ENCODE data around the gene NUMA1.

Gene NUMA1

DNA sequence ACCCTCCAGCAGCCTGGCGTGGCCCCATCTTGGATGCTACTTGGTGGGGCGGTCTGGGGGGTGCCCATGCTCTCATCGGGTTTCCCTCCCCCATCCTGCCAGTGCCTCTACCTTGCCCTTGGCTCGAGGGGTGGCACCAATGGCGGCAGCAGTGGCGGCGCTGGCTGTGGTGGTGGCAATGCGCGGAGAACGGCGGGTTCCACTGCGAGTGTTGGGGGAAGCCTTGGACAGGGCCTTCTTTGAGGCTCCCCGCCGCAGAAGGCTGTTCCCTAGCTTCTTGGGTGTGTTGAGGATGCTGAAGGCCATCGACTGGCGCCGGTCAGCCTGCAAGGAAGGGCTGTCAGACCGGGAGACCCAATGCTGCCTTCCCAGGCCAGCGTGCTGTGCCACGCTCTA is 76.6 kb downstream of the NUMA1 start:
- no peaks in the 10 kb centered on the region for H3K9me3 ChIP-seq (ENCODE audit: control extremely low read depth in 1 of 5, control insufficient read depth in 4 of 5, insufficient read depth in 2 of 5, low read depth in 1 of 5, low read length in 4 of 5)
- POLR2A ChIA-PET, result no interaction called here
- WGBS (ENCODE audit: insufficient coverage), result 95% methylated on average over 18 of the region's 20 CpGs
- DNase-seq, result no peak
- H3K27ac ChIP-seq (ENCODE audit: insufficient read depth in 1 of 2, low read depth in 1 of 2, low read length in 2 of 2, poor library complexity in 1 of 2, severe bottlenecking in 2 of 2), result no peak overlapping the region
- no peaks in the 10 kb centered on the region for H3K27me3 ChIP-seq (replicated peaks in 2 of 5; ENCODE audit: control insufficient read depth in 4 of 5, insufficient read depth in 5 of 5, low read length in 4 of 5)
- H3K4me1 ChIP-seq (ENCODE audit: control extremely low read depth in 1 of 4, control insufficient read depth in 4 of 4, insufficient read depth in 4 of 4, low read length in 3 of 4), result peaks cover 0 to 9% (median 9%) of the 10 kb centered on the region in 4 experiments
- CTCF ChIA-PET, result interaction anchor here (13.3 kb wide), 1 partner anchor 13 kb away, joined by 110 read pairs; no protein-coding TSS in a partner anchor
- H3K36me3 ChIP-seq (ENCODE audit: control insufficient read depth in 4 of 4, insufficient read depth in 4 of 4, low read length in 3 of 4), result peaks cover 21 to 83% (median 72%) of the 10 kb centered on the region in 4 experiments
- no peak overlapping the region for H3K4me3 ChIP-seq (ENCODE audit: control insufficient read depth in 1 of 7, extremely low read depth in 1 of 7, insufficient read depth in 4 of 7, low read depth in 2 of 7, low read length in 6 of 7)

DNA sequence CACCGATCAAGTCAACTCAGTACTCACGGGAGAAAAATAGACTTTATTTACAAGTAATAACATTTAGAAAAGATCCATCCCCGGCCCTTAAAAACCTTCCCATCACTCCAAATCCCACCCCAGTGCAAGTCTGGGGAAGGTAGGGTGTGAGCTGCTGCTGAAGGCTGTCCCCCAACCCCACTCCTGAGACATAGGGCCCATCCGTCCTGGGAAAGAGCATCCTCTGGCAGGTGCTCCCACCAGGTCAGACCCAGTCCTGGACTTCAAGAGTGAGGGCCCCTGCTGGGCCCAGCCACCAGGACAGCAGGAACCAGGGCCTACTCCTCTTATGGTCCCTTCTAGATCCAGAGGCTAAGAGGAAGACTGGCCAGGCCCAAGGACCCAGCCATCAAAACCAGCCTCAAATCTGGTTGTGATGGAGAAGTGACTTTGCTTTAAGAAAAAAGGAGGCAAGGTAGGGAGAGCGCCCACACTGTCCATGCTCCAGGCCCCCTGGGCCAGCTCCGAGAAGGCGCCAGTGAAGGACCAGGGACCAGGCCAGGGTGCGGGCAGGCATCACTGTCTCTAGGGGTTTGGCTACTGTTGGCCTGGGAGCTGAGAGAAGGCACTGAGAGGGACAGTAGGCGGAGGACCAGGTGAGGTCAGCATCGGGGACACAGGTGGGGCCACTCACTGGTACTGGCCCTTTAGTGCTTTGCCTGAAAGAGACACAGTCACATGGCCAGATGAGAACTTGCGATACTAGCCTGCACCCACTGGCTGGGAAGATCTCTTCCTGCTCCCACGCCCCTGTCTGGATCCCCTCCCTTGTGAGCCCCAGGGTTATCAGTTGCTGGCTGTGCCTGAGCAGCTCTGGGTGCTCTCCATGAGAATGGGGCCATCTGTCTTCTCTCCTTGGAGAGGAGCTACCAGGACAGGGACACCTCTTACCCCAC is 77.2 kb downstream of the NUMA1 start:
- ChIA-PET POLR2A (interaction anchor here (0.6 kb wide), 1 partner anchor 184 kb away, joined by 4 read pairs; no protein-coding TSS in a partner anchor), CTCF (interaction anchor here (1.3 to 13.3 kb wide), 2 partner anchors 14 to 20 kb away, joined by 4 to 110 read pairs; no protein-coding TSS in a partner anchor)
- 95% methylated on average over 8 of the region's 12 CpGs for WGBS (ENCODE audit: insufficient coverage)
- no peak for DNase-seq
- no peak overlapping the region for H3K4me3 ChIP-seq (ENCODE audit: control insufficient read depth in 1 of 7, extremely low read depth in 1 of 7, insufficient read depth in 4 of 7, low read depth in 2 of 7, low read length in 6 of 7)
- H3K27me3 ChIP-seq (replicated peaks in 2 of 5; ENCODE audit: control insufficient read depth in 4 of 5, insufficient read depth in 5 of 5, low read length in 4 of 5), result no peaks in the 10 kb centered on the region
- peaks cover 18 to 77% (median 66%) of the 10 kb centered on the region in 4 experiments for H3K36me3 ChIP-seq (ENCODE audit: control insufficient read depth in 4 of 4, insufficient read depth in 4 of 4, low read length in 3 of 4)
- H3K27ac ChIP-seq (ENCODE audit: insufficient read depth in 1 of 2, low read depth in 1 of 2, low read length in 2 of 2, poor library complexity in 1 of 2, severe bottlenecking in 2 of 2), result no peak overlapping the region
- peaks cover 0 to 15% (median 14%) of the 10 kb centered on the region in 4 experiments for H3K4me1 ChIP-seq (ENCODE audit: control extremely low read depth in 1 of 4, control insufficient read depth in 4 of 4, insufficient read depth in 4 of 4, low read length in 3 of 4)
- H3K9me3 ChIP-seq (ENCODE audit: control extremely low read depth in 1 of 5, control insufficient read depth in 4 of 5, insufficient read depth in 2 of 5, low read depth in 1 of 5, low read length in 4 of 5), result no peaks in the 10 kb centered on the region

DNA sequence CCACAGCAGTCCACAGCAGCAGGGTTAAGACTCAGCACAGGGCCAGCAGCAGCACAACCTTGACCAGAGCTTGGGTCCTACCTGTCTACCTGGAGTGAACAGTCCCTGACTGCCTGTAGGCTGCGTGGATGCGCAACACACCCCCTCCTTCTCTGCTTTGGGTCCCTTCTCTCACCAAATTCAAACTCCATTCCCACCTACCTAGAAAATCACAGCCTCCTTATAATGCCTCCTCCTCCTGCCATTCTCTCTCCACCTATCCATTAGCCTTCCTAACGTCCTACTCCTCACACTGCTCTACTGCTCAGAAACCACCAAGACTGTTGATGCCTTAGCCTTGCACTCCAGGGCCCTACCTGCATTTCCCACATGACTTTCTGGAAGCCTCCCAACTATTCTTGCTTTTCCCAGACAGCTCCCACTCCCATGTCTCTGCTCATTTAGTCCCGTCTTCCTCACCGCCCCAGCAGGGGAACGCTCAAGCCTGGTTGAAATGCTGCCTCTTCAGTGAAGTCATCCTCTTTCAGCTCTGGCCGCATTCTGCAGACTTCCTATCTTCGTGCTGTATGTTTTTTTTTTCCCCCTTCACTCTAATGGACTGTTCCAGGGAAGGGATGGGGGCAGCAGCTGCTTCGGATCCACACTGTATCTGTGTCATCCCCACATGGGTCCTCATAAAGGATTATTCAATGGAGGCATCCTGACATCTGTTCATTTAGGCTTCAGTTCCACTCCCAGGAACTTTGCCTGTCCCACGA is 78.3 kb downstream of the NUMA1 start:
- peaks cover 0 to 18% (median 14%) of the 10 kb centered on the region in 4 experiments for H3K4me1 ChIP-seq (ENCODE audit: control extremely low read depth in 1 of 4, control insufficient read depth in 4 of 4, insufficient read depth in 4 of 4, low read length in 3 of 4)
- no peak overlapping the region for H3K4me3 ChIP-seq (ENCODE audit: control insufficient read depth in 1 of 7, extremely low read depth in 1 of 7, insufficient read depth in 4 of 7, low read depth in 2 of 7, low read length in 6 of 7)
- CTCF ChIA-PET, result interaction anchor here (1.3 to 13.3 kb wide), 3 partner anchors 15 to 24 kb away, joined by 4 to 110 read pairs (median 21); no protein-coding TSS in a partner anchor
- WGBS (ENCODE audit: insufficient coverage), result 85% methylated on average over 8 of the region's 10 CpGs
- H3K27me3 ChIP-seq (replicated peaks in 2 of 5; ENCODE audit: control insufficient read depth in 4 of 5, insufficient read depth in 5 of 5, low read length in 4 of 5), result no peaks in the 10 kb centered on the region
- DNase-seq, result no peak
- no peaks in the 10 kb centered on the region for H3K9me3 ChIP-seq (ENCODE audit: control extremely low read depth in 1 of 5, control insufficient read depth in 4 of 5, insufficient read depth in 2 of 5, low read depth in 1 of 5, low read length in 4 of 5)
- peaks cover 13 to 68% (median 57%) of the 10 kb centered on the region in 4 experiments for H3K36me3 ChIP-seq (ENCODE audit: control insufficient read depth in 4 of 4, insufficient read depth in 4 of 4, low read length in 3 of 4)
- H3K27ac ChIP-seq (ENCODE audit: insufficient read depth in 1 of 2, low read depth in 1 of 2, low read length in 2 of 2, poor library complexity in 1 of 2, severe bottlenecking in 2 of 2), result no peak overlapping the region
- POLR2A ChIA-PET, result interaction anchor here (0.6 kb wide), 1 partner anchor 186 kb away, joined by 4 read pairs; no protein-coding TSS in a partner anchor

DNA sequence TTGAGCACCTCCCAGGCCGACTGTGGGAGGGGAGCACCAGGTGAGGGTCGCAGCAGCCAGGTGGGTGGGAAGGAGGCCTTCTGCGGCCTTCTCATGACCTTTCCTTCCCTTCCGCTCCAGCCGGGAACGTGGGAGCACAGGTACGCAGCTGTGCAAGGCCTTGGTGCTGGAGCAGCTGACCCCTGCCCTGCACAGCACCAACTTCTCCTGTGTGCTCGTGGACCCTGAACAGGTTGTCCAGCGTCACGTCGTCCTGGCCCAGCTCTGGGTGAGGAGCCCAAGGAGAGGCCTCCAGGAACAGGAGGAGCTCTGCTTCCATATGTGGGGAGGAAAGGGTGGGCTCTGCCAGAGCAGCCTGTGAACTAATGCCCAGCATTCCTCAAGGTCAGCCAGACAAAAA is 79.1 kb downstream of the NUMA1 start:
- ChIA-PET CTCF (interaction anchor here (4.8 to 13.3 kb wide), 2 partner anchors 16 to 23 kb away, joined by 21 to 110 read pairs; no protein-coding TSS in a partner anchor), POLR2A (no interaction called here)
- Histone ChIP-seq H3K9me3 (ENCODE audit: control extremely low read depth in 1 of 5, control insufficient read depth in 4 of 5, insufficient read depth in 2 of 5, low read depth in 1 of 5, low read length in 4 of 5) (no peaks in the 10 kb centered on the region), H3K27me3 (replicated peaks in 2 of 5; ENCODE audit: control insufficient read depth in 4 of 5, insufficient read depth in 5 of 5, low read length in 4 of 5) (no peaks in the 10 kb centered on the region), H3K4me1 (ENCODE audit: control extremely low read depth in 1 of 4, control insufficient read depth in 4 of 4, insufficient read depth in 4 of 4, low read length in 3 of 4) (peaks cover 0 to 18% (median 14%) of the 10 kb centered on the region in 4 experiments), H3K27ac (ENCODE audit: insufficient read depth in 1 of 2, low read depth in 1 of 2, low read length in 2 of 2, poor library complexity in 1 of 2, severe bottlenecking in 2 of 2) (no peak overlapping the region), H3K36me3 (ENCODE audit: control insufficient read depth in 4 of 4, insufficient read depth in 4 of 4, low read length in 3 of 4) (peaks cover 9 to 64% (median 53%) of the 10 kb centered on the region in 4 experiments), H3K4me3 (ENCODE audit: control insufficient read depth in 1 of 7, extremely low read depth in 1 of 7, insufficient read depth in 4 of 7, low read depth in 2 of 7, low read length in 6 of 7) (no peak overlapping the region)
- WGBS (ENCODE audit: insufficient coverage), result 95% methylated on average over 6 of the region's 11 CpGs
- no peak for DNase-seq

DNA sequence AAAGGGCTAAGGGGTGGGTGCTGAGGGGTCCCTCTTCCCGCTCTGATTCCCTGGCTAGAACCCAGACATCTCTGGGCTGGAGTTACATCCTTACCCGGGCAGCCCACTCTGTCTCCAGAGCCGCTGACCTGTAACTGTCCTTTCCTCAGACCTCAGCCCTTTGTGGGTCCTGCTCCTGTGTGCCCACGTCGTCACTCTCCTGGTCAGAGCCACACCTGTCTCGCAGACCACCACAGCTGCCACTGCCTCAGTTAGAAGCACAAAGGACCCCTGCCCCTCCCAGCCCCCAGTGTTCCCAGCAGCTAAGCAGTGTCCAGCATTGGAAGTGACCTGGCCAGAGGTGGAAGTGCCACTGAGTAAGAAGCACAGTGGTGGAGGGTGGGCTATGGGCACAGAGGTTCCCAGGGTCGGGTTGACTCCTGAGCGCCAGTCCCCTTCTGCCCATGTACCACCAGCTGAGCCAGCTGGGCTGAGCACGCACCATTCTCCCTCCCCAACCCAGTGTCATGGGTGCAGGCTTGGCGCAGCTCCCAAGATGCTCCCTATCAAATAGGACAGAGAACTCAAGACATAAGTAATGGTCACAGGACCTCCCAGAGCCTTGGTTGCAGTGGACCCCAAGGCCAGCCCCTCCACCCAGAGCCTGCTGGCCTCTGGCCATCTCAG is 80.0 kb downstream of the NUMA1 start:
- no peak for DNase-seq
- POLR2A ChIA-PET, result no interaction called here
- CTCF ChIA-PET, result interaction anchor here (0.6 to 13.3 kb wide), 5 partner anchors 8 to 25 kb away, joined by 3 to 110 read pairs (median 6); no protein-coding TSS in a partner anchor

DNA sequence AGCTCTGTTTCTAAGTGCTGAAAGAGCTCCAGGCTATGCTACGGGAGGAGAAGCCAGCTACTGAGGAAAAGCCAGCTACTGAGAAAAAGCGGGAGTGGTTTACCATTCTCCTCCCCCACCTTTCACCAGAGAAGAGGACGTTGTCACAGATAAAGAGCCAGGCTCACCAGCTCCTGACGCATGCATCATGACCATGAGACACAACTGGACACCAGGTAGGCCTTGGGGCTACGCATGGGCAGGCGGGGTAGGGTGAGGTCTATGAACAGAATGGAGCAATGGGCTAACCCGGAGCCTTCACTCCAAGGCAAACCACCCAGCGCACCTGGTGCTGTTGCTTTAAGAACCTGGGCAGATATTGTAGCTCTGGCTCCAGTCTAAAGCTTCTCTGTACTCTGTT is 80.5 kb downstream of the NUMA1 start:
- Histone ChIP-seq H3K9me3 (ENCODE audit: control extremely low read depth in 1 of 5, control insufficient read depth in 4 of 5, insufficient read depth in 2 of 5, low read depth in 1 of 5, low read length in 4 of 5) (no peaks in the 10 kb centered on the region), H3K4me1 (ENCODE audit: control extremely low read depth in 1 of 4, control insufficient read depth in 4 of 4, insufficient read depth in 4 of 4, low read length in 3 of 4) (peaks cover 0 to 18% (median 14%) of the 10 kb centered on the region in 4 experiments), H3K4me3 (ENCODE audit: control insufficient read depth in 1 of 7, extremely low read depth in 1 of 7, insufficient read depth in 4 of 7, low read depth in 2 of 7, low read length in 6 of 7) (no peak overlapping the region), H3K27me3 (replicated peaks in 2 of 5; ENCODE audit: control insufficient read depth in 4 of 5, insufficient read depth in 5 of 5, low read length in 4 of 5) (no peaks in the 10 kb centered on the region), H3K36me3 (ENCODE audit: control insufficient read depth in 4 of 4, insufficient read depth in 4 of 4, low read length in 3 of 4) (peaks cover 2 to 50% (median 41%) of the 10 kb centered on the region in 4 experiments), H3K27ac (ENCODE audit: insufficient read depth in 1 of 2, low read depth in 1 of 2, low read length in 2 of 2, poor library complexity in 1 of 2, severe bottlenecking in 2 of 2) (no peak overlapping the region)
- ChIA-PET CTCF (interaction anchor here (0.6 to 13.3 kb wide), 6 partner anchors 8 to 26 kb away, joined by 3 to 110 read pairs (median 4); no protein-coding TSS in a partner anchor), POLR2A (interaction anchor here (1.4 kb wide), 1 partner anchor 14 kb away, joined by 3 read pairs; no protein-coding TSS in a partner anchor)
- DNase-seq, result no peak
- 100% methylated on average over 6 of the region's 8 CpGs for WGBS (ENCODE audit: insufficient coverage)

More for the DNA sequence above, 80.0 kb downstream of the NUMA1 start:
- Histone ChIP-seq H3K36me3 (ENCODE audit: control insufficient read depth in 4 of 4, insufficient read depth in 4 of 4, low read length in 3 of 4) (peaks cover 6 to 54% (median 46%) of the 10 kb centered on the region in 4 experiments), H3K27me3 (replicated peaks in 2 of 5; ENCODE audit: control insufficient read depth in 4 of 5, insufficient read depth in 5 of 5, low read length in 4 of 5) (no peaks in the 10 kb centered on the region), H3K4me3 (ENCODE audit: control insufficient read depth in 1 of 7, extremely low read depth in 1 of 7, insufficient read depth in 4 of 7, low read depth in 2 of 7, low read length in 6 of 7) (no peak overlapping the region), H3K9me3 (ENCODE audit: control extremely low read depth in 1 of 5, control insufficient read depth in 4 of 5, insufficient read depth in 2 of 5, low read depth in 1 of 5, low read length in 4 of 5) (no peaks in the 10 kb centered on the region), H3K4me1 (ENCODE audit: control extremely low read depth in 1 of 4, control insufficient read depth in 4 of 4, insufficient read depth in 4 of 4, low read length in 3 of 4) (peaks cover 0 to 18% (median 14%) of the 10 kb centered on the region in 4 experiments), H3K27ac (ENCODE audit: insufficient read depth in 1 of 2, low read depth in 1 of 2, low read length in 2 of 2, poor library complexity in 1 of 2, severe bottlenecking in 2 of 2) (no peak overlapping the region)
- WGBS (ENCODE audit: insufficient coverage), result 98% methylated on average over 9 of the region's 10 CpGs
